ENCODE results near the gene C1orf198.

C1orf198 gene, protein sequence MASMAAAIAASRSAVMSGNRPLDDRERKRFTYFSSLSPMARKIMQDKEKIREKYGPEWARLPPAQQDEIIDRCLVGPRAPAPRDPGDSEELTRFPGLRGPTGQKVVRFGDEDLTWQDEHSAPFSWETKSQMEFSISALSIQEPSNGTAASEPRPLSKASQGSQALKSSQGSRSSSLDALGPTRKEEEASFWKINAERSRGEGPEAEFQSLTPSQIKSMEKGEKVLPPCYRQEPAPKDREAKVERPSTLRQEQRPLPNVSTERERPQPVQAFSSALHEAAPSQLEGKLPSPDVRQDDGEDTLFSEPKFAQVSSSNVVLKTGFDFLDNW

DNA sequence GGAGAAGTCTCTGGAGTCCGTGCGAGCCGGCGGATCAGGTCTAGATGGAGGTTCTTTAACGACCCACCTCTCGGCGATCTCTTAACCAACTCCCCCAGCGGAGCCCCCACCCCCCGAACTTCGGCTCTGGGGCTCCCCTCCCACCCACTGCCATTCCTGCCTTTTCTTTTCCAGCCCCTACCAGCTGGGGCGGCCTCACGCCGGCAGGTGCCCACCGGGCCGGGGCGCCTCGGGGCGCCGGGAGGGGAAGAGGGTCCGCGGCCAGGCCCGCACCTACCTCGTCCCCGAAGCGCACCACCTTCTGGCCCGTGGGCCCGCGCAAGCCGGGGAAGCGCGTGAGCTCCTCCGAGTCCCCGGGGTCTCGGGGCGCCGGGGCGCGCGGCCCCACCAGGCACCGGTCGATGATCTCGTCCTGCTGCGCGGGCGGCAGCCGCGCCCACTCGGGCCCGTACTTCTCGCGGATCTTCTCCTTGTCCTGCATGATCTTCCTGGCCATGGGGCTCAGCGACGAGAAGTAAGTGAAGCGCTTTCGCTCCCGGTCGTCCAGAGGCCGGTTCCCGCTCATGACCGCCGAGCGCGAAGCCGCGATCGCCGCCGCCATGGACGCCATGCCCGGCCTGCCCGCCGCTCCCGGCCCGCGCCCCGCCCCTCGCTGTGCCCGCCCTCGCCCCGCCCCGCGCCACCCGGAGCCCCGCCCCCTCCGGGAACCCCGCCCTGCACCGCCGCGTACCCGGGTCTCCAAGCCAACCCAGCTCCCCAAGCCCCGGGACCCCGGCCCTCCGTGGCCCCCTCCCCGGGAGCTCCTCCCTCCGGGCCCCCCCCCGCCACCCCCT lies at the start of gene C1orf198:
Gene C1orf198 (minus strand): TSS at position 619 of the 833 bp plus-strand sequence. CDS start 9 bp downstream, at position 610.
- DNase-seq (ENCODE audit: low read depth, low spot score), result peak; percentile 46

DNA sequence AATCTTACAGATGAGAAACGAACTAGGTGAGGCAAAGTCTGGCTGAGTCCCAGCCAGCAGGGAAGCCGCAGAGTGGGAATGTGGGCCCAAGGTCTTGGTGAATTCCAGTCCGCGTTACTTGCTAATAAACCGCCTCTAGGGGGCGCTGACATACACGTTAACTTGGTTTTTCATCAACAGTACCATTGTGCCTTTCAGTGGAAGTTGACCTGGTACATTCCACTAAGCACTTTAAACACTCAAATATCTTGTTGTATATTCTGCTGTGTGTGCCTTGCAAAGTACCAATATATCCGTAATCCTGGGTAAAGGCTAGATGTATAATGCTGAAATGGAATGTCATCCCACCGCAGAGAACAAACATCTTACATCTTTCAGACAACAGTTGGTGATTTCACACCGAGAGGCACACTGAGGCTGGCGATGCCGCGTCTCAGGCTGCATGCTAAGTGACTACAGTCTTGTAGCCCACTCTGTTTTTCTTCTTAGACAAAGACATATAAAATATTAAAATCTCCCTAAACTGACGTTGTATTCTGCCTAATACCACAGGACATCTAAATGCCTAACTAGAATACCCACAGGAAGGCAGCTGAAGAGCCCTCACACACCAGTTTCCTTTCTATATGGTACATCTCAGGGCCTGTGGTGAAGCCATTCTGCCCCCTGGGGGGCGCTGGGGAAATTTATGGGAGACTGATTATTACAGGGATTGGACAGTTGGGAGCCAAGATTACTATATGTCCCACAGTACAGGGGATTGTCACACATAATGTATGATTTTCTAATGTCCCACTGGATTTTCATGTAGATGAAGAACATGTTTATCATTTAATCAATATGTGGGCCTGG lies 49.2 kb upstream of the C1orf198 start:
- DNase-seq (ENCODE audit: low read depth, low spot score), result peak; percentile 51

DNA sequence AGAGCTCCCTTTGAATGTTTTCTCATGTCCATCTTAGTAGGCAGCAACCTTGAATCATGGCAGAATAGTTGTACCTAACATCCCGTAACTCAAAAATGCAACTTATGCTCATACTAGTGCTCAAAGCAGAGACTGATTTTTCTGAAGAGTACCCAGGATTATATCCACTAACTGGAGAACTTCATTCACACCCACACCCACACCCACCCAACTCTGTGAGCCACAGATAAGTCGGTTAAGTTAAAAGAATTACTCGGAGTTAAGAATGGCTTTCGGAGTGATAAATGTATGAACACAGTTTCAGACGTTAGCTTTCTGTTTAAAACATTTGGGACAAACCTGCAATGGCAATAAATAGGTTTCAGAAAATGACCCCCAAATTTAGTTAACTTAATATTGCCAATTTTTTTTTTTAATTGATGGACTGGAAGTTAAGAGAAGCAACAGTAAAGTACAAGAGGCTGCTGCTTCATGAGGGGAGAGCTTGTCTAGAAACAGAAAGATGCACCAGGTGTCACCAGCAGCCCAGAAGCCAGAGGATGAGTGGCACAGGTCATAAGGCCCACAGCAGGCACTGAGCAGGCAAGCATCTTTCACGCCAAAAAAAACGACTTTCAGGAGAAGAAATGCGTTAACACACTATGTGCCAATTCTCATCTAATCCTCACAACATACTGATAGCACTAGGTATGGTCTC lies 48.4 kb upstream of the C1orf198 start:
- no peak for DNase-seq (ENCODE audit: low read depth, low spot score)

DNA sequence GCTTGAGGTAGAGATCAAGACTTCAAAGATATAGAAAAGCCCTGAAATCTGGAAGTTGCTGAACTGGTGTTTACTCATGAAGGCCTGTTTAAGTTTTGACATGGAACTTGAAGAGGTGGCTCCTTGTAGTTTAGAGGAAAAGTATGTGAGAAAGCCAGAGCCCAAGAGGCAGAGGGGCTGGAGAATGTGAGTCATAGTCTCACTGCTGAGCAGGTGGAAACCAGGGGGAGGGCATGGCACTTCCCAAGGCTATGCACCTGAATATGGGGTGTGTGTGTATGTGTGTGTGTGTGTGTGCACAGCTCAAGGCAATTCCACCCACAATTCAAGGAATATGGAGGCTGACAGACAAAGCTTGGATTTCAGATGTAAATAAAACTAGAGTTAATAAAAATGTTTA lies 46.8 kb upstream of the C1orf198 start:
- no peak for DNase-seq (ENCODE audit: low read depth, low spot score)

DNA sequence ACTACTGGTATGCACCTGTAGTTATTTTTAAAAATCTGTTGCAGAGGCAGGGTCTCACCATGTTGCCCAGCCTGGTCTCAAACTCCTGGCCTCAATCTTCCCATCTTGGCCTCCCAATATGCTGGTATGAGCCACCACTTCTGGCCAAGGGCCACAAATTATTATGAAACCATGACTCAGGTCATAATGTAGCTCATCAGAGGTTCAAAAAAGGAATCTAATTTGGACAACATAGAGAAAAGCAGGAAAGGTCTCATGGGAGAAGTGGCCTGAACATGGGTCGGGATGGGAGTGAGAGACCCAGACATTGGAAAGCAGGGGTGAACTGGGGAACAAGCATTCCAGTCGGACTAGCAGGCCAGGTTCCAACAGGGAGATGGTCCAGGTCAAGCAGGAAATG lies 45.2 kb upstream of the C1orf198 start:
- no peak for DNase-seq (ENCODE audit: low read depth, low spot score)

DNA sequence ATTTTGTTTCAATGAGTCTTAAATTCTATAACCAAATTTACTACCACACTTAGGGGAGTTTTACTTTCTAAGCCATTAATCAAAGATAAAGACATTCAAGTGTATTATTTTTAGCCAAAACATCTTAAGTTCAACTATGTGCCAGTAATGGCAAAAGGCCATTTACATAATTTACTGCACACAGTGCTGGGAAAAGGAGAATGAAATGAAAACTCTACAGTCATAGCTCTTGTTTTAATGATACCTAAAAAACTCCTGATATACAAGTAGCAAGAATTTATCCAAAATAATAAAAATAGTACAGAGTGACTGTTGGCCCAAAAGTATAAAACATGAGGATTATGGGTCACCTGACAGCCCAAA lies 42.4 kb upstream of the C1orf198 start:
- DNase-seq (ENCODE audit: low read depth, low spot score), result no peak

DNA sequence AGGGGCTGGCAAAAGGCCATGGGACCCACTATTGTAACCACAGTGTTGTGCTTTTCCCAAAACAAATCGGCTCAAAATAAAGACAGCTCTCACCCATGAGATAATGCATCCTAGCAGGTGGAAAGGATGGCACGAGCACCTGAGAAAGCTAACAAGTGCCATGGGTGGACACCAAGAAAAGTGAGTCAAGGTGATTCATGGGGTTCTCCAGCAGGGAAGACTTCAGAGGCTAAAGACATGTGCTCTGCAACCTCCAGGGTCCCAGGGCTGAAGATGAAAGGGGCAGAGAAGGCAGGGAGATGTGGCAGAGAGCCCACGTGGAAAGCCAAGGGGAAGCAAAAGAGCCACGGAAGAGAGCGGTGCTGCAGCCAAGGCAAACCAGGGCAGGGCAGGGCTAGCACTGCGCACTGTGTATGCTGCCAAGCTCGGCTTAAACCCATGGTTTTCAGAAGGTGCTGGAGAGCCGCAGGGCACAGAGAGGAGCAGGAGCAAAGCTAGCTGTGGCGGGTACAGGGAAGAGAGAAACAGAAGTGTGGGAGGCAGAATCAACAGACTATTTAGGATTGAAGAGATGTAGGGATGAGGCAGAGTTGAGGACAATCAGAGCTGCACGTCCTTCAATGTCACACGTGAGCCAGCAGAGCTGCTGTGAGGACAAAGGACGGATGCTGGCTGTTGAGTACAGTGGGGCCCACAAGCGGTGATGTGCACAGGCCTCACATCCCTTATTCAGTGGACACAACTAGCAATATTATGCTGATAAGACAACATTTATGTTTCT lies 41.8 kb upstream of the C1orf198 start:
- no peak for DNase-seq (ENCODE audit: low read depth, low spot score)

DNA sequence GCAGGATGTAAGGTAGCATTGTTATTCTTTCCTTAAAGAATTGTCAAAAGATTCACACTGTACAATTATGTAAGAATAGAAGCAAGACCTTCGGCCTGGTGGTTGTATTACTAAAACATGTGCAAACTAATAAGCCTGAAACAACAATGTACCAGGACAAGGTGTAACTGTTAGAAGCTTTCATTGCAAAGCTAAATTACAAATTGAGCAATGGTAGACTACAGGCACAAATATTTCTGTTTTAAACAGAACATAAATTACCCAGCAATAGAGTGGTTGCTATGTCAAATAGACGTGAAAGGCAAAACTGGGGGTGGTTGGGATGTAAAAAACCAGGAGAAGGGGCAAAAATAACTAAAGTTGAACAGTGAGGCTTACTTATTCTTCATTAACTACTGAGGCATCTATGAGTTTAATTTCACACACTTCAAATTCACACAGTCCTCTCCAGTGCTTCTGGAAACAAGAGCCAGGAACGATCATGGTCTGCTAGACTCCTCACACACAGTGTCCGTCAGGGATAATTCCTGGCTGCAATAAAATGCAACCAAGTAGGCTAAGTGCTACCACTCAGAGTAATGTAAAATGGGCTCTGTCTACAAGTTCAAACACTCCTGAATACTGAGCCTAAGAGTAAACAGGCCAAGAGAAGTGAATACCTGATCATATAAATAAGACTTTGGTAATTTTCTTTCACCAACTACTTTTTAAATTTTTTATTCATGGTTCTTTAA lies 39.3 kb upstream of the C1orf198 start:
- no peak for DNase-seq (ENCODE audit: low read depth, low spot score)

DNA sequence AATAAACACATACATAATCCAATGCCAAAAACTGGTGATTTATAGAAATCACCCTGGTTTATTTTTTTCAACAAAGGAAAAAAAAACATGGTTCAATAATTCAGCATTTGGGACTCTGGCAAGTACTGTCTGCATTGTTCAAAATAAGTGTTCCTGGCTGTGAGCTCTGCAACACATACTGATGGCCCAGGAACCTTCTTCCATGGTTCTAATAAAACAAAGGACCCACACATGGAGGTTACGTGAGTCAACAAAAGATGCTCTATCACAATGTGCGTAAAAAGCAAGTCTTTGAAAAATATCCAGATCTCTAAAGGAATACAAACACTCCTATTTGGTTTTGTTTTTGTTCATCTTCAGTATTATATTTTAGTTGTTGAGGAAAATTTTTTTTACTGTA lies 37.9 kb upstream of the C1orf198 start:
- DNase-seq (ENCODE audit: low read depth, low spot score), result no peak

DNA sequence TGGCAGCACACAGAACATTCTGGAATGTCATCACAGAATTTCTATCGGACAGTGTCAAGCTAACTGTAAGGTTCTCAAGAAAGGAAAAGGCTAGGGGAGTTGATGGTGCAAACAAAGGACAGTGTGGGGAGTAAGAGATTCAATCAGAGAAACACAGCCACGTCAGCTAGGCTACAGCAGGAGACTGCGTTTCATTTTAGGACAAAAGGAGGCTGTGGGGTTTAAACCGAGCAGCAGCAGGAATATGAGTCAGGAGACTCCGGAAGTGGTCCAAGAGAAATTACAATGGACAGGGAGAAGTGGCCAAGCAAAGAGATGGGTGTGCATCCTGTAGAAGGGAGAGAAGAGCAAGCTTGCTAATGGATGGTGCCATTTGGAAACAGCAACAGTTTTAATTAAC lies 37.4 kb upstream of the C1orf198 start:
- DNase-seq (ENCODE audit: low read depth, low spot score), result no peak

DNA sequence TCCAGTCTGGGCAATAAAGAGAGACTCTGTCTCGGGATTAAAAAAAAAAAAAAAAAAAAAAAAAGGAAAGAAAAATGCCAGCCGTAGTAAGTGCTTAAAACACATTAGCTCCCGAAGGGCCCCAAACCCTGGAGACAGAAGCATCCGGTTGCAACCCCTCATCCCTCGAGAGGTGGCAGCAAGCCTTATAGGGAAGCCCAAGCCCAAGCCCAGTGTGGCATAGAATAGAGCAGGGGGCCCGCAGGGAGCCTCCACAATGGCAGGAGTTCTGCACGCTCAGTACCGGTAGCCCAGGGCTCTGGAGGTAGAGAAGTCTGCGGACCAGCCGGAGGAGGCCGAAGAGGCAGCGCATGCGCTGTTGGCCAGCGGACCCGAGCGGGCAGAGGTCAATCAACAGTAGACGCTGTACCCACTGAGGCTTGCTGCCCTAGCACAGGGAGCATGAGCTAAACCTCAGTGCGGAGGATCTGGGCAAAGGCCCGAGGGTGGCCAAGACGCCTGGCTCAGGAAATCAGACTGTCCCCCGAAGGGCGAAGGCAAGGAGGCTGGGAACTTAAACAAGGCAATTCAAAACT lies 34.1 kb upstream of the C1orf198 start:
- DNase-seq (ENCODE audit: low read depth, low spot score), result no peak

DNA sequence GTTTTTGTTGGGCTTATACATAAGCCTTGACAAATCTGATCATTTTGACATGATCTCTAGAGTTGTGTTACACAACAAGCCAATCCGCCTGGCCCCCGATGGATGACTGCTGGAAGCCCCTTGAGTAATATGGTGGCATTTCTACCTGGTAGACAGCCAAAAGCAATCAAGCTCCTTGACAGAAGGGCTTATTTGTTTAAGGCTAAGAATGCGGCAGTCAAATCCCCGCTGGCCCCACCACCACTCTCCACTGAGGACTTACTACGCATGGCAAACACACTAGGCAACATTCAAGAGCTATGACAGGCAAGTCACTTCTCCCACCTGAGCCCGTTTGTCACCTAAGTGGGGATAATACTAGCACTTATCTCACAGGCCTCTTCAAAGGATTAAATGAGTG lies 33.4 kb upstream of the C1orf198 start:
- no peak for DNase-seq (ENCODE audit: low read depth, low spot score)

DNA sequence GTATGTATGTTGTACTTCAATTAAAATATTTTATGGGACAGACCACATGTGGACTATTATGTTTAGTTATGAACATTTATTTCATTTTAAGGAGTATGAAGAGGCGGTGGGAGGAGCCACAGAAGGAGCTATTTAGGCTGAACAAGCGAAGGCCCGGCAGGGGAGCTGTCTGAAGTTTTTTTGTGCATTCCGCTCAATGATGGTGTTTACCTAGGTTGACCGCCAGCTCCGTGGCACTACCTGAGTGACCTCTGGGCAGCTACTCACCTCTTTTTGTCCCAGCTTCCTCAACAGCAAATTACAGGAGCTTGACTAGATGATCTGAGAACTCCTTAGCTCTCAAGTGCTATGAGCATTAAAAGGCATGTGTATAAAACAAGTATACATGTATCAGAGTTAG lies 32.7 kb upstream of the C1orf198 start:
- no peak for DNase-seq (ENCODE audit: low read depth, low spot score)

DNA sequence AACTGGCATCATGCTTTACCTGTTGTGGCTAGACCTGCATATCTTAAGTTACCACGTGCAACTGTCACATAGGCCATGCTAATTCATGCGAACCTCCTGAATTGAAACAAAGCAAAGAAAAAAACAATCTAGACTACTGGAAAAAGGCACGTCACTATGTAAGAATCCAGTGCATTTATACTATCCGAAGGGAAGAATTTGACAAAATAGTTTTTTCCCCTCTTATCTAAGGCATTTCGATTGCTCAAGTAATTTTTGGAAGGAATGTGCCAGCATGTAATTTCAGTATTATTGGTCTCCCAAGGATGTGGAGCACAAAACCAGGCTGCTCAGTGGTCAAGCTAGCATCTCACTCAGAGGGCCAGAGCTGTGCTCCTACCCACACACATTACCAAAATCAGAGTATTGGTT lies 31.5 kb upstream of the C1orf198 start:
- DNase-seq (ENCODE audit: low read depth, low spot score), result no peak

DNA sequence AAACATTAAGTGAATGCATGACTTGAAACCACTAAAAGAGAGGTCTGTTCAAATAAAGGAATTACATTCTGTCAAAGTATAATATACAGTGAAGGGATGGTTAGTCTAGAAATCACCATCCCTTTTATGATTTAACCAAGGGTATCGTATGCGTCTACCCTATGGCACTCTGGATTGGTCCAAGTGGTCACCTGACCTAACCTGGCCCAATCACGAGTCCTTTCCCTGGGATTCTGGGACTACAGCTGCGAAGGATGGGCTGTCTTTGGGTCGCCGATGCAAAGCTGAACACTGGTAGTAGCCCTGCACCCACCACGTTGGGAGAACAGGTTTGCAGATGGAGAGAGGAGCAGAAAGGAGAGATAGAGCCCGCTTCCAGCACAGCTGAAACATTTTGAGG lies 30.4 kb upstream of the C1orf198 start:
- no peak for DNase-seq (ENCODE audit: low read depth, low spot score)

DNA sequence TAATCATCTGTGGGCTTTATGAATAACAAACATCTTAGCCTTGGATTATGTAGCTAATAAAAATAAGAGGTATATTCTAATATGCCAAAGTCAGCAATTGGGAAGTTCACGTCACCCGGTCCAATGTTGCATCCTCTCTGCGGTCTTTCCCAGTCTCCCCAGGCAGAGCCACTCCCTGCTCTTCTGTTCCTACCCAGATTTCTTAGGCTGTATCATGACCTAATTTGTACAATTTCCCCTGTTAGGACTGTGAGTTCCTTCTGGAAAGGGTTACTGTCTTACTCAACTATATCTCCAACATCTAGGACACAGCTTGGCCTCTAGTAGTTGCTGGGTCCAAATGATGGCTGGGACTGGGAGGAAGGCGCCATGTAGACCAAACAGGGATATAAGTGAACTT lies 29.8 kb upstream of the C1orf198 start:
- no peak for DNase-seq (ENCODE audit: low read depth, low spot score)

DNA sequence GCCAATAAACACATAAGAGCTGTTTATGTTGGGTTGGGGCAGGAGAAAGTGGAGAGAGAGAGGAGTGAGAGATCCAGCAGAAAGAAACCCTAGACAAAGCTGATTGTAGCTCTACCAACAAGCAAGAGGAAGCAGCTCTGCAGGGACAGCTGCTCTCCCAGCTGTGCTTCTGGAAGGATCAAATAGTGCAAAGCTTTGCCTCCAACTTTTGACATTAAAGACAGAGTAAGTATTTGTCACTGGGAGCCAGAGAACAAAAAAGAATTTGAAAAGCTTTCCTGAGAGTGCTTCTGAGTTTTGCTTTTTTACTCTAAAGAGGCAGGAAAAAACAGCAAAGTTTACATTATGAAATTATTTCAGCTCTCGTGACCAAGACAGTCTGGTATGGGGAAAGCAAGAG lies 28.5 kb upstream of the C1orf198 start:
- no peak for DNase-seq (ENCODE audit: low read depth, low spot score)

DNA sequence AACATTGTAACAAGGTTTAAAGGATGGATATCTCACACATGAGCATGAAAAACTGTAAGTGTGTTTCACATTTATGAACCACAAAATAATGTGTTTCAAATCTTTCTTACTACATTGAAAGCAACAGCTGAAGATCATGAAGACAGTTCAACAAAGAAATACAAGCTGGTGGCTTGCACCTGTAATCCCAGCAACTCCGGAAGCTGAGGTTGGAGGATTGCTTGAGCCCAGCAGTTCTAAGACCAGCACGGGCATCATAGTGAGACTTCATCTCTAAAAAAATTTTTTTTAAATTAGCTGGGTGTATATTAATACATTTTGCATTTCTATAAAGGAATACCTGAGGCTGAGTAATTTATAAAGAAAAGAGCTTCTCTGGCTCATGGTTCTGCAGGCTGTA lies 27.1 kb upstream of the C1orf198 start:
- DNase-seq (ENCODE audit: low read depth, low spot score), result no peak

DNA sequence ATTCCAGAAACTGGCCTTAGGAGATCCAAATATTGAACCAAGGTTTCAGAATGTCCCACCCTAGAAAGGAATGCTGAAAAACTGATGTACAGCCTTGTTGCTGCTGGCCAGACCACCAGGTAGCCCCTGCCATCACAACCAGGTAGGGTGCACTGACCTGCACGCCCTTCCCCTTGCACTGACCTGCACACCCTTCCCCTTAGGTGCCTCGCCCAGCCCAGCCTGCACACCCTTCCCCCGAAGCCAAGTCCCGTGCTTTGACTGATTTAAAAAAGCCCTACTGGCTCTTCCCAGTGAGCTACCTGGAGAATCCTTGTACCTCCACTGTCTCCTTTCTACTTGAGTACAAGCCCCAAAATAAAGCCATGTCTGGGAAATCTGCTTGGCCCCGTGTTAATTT lies 26.3 kb upstream of the C1orf198 start:
- no peak for DNase-seq (ENCODE audit: low read depth, low spot score)

DNA sequence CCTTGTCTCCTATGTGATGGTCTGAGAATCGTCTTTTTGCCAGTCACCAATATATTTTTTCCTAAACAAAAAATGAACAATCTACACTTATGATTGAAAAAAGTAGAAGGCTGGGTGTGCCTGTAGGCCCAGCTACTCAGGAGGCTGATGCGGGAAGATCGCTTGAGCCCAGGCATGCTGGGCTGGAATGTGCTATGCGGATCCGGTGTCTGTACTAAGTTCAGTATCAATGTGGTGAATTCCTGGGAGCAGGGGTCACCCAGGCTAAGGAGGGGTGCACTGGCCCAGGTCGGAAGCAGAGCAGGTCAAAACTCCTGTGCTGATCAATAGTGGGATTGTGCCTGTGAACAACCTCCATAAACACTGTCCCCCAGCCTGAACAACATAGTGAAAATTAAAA lies 25.7 kb upstream of the C1orf198 start:
- DNase-seq (ENCODE audit: low read depth, low spot score), result no peak
